Breast epithelium (tissue), 3 donors: Measurements from ENCODE around the gene CHCT1.
"Not testable (repeated sequence)": the region's sequence is repeated elsewhere in the genome, so short reads cannot be mapped to it uniquely, and the experiment has no call there.

Source experiments
- POLR2A ChIP-seq: fragments of 450-650 bp; IDR thresholded peaks from one replicate; pipeline ENCODE4 v1.6.1; 2016; ENCODE audit warnings: antibody characterized with exemption, mild to moderate bottlenecking, moderate library complexity
- TF ChIP-seq, protein P1 (sequence below), 3 donors: fragments of 450-650 bp; IDR thresholded peaks; one replicate each; pipeline ENCODE4 v1.5.1; 2016 to 2017; ENCODE audit warnings: antibody characterized with exemption in 3 of 3, mild to moderate bottlenecking in 3 of 3, moderate library complexity in 3 of 3

DNA sequence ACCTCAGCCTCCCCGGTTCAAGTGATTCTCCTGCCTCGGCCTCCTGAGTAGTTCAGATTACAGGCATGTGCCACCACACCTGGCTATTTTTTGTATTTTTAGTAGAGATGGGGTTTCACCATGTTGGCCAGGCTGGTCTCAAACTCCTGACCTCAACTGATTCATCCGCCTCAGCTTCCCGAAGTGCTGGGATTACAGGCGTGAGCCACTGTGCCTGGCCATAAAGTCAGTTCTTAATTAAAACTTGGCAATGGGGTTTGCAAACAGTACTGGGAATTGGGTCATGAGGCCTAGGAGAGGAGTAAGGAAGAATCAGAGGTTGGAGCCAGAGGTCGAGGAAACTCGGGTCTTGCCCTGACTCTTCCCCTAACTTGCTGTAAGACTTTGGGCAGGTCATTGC, 8.3 kb downstream of the CHCT1 start:
- TF ChIP-seq POLR2A, result not testable (repeated sequence)
- TF ChIP-seq, protein P1, sequence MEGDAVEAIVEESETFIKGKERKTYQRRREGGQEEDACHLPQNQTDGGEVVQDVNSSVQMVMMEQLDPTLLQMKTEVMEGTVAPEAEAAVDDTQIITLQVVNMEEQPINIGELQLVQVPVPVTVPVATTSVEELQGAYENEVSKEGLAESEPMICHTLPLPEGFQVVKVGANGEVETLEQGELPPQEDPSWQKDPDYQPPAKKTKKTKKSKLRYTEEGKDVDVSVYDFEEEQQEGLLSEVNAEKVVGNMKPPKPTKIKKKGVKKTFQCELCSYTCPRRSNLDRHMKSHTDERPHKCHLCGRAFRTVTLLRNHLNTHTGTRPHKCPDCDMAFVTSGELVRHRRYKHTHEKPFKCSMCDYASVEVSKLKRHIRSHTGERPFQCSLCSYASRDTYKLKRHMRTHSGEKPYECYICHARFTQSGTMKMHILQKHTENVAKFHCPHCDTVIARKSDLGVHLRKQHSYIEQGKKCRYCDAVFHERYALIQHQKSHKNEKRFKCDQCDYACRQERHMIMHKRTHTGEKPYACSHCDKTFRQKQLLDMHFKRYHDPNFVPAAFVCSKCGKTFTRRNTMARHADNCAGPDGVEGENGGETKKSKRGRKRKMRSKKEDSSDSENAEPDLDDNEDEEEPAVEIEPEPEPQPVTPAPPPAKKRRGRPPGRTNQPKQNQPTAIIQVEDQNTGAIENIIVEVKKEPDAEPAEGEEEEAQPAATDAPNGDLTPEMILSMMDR (IDR thresholded peaks at IDR 0.05), result not testable (repeated sequence)
